Fibroblast of skin of right quadriceps (primary cell): ENCODE measurements around the gene CAMTA1.

Source experiments
- DNase-seq: peaks from one replicate; pipeline ENCODE4 v3.0.0-alpha.2; 2013

The CAMTA1 gene

DNA sequence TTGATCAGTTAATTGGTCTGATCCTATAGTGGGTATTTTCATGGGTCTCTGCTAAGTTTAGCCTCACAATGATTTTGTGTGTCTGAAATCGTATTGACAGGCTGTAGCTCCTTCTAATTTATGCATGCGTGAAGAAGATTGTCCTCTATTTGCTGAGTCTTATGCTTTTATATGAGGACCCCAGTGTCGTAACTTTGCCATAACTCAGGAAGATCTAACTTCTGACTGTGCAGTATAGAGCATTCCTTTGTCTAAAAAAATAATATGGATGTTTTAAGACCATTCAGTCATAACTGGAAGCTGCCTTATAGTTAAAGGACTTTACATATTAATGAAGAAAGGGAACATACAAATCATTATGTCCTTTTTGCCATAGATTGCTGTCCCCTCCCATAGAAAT is 73.3 kb downstream of the CAMTA1 start:
- DNase-seq, result peak; percentile 44

GRCh38 chr1:6859415-6860343 is 74.4 kb downstream of the CAMTA1 start:
- peak; percentile 98 for DNase-seq

- DNase-seq, result peak; percentile 37
These were observed 75.1 kb downstream of the CAMTA1 start for GRCh38 chr1:6860401-6860800.

GRCh38 chr1:6861075-6861724 is 75.9 kb downstream of the CAMTA1 start:
- no peak for DNase-seq

GRCh38 chr1:6862906-6863305 is 77.7 kb downstream of the CAMTA1 start:
- no peak for DNase-seq

GRCh38 chr1:6864166-6864565 is 78.9 kb downstream of the CAMTA1 start:
- no peak for DNase-seq

DNA sequence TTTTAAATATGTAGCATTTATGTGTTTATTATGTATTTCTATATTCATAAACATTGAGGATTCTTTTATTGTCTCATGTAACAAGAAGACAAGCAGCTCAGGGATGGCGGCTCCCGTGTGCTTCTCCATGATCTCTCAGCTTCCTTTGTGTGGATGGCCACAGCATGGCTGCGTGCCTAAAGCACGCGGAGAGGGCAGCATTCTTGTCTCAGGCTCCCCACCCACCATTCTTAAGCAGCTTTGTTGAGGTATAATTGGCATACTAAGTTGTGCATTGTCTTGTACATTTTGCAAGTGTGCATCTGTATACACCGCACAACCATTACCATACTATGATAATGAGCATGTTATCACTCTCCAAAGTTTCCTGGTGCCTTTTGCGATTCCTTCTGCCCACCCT is 81.6 kb downstream of the CAMTA1 start:
- DNase-seq, result no peak

- no peak for DNase-seq
These were observed 82.1 kb downstream of the CAMTA1 start for GRCh38 chr1:6867321-6867720.

DNA sequence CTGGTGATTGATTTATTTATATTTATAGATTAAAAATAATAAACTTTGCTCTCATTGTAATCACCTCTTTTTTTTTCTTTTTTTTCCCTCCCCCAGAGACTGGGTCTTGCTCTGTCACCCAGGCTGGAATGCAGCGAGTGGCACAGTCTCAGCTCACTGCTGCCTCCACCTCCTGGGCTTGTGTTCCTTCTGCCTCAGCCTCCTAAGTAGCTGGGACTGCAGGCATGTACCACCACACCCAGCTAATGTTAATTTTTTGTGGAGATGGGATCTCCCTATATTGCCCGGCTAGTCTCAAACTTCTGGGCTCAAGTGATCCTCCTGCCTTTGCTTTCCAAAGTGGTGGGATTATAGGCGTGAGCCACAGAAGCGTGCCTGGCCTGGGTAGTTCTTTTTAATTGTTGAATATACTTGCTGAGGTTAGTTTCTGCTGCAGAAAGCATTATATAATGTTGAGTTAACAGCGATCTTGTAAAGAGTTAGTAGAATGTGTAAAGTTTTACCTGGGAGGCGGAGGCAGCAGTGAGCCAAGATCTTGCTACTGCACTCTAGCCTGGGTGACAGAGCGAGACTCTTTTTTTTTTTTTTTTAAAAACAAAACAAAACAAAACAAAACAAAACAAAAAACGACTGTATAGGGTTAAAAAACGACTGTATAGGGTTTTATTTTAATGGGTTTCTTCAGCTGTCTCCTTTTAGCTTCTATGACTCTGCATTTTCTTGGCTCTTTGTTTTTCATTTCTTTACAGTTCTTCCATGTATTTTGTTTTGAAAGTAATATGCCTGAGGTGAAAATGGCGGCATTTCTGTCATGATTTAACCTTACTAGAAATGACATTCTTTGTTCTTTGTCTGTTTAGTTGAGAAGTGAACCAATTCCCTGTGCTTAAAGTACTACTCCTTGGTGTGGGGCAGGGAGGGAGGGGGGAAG is 82.7 kb downstream of the CAMTA1 start:
- DNase-seq, result no peak

GRCh38 chr1:6868660-6869380 is 83.6 kb downstream of the CAMTA1 start:
- DNase-seq, result no peak

GRCh38 chr1:6869545-6869944 is 84.3 kb downstream of the CAMTA1 start:
- DNase-seq, result no peak

- DNase-seq, result peak; percentile 41
These were observed 84.8 kb downstream of the CAMTA1 start for GRCh38 chr1:6870086-6870485.

DNA sequence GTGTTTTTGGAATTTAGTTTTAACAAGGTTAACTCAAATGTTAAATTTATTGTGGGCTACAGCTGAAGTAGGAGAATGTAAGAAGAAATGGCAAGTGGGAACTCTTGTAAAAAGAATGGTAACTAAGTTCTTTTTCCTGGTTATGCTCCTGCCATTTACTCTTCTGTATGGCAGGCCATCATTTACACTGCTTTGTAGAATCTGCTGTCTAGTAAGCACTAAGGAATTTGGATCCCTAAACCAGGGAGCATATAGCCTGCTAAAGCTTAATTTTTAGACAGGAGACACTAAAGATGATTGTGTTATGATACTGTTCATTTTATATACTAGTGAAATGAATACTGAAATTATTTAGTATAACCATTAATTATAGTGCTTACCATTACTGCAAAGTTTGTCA is 85.3 kb downstream of the CAMTA1 start:
- DNase-seq, result peak; percentile 57

GRCh38 chr1:6871300-6871972 is 86.2 kb downstream of the CAMTA1 start:
- DNase-seq, result no peak

DNA sequence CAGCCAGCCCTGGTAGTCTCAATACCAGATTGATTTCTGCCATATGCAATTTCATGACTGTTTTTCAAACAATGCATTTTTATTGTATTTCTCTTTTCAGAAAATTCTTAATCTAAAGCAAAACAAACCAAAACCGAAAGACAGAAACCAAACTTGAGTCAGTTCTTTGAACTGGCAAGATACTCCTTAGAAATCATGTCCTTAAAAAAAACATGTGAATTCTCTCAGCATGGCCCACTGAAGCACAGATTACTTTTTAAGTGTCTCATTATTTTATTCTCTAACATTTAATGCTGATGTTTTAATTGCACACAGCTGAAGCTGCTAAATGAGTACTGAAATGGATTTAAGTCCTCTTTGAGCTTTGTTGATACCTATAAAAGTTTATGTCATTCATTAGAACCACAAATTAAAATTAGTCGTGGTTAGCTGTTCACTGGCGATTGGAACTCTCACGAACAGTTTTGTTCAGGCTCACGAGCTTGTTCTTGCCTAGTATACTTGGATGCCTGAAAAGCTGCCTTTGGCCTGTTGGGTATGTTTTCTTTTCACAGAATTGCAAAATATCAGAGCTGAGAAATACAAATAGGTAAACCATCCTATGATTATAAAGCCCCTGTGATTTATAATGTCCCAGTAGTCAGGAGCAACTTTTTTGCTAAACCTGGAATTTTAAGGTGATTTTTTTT is 87.5 kb downstream of the CAMTA1 start:
- no peak for DNase-seq

GRCh38 chr1:6873298-6874015 is 88.2 kb downstream of the CAMTA1 start:
- no peak for DNase-seq

- DNase-seq, result no peak
These were observed 89.0 kb downstream of the CAMTA1 start for GRCh38 chr1:6874298-6874697.

GRCh38 chr1:6880951-6881690 is 95.9 kb downstream of the CAMTA1 start:
- DNase-seq, result no peak

DNA sequence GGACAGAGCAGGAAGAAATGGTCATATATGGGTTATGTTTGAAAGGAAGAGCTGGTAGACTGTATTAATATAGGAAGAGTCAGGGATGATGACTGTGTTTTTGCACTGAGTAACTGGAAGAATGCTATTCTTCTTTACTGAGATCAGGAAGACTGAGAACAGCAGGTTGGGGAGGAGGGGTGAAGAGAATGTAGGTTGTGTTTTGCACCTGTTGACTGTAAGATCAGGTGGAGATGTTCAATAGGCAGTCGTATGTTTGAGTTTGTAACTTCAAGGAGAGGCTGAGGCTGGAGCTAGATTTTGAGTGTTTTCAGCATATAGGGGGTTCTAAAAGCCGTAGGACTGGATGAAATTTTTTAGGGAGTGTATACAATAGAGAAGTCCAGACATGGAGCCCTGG is 97.2 kb downstream of the CAMTA1 start:
- DNase-seq, result no peak

DNA sequence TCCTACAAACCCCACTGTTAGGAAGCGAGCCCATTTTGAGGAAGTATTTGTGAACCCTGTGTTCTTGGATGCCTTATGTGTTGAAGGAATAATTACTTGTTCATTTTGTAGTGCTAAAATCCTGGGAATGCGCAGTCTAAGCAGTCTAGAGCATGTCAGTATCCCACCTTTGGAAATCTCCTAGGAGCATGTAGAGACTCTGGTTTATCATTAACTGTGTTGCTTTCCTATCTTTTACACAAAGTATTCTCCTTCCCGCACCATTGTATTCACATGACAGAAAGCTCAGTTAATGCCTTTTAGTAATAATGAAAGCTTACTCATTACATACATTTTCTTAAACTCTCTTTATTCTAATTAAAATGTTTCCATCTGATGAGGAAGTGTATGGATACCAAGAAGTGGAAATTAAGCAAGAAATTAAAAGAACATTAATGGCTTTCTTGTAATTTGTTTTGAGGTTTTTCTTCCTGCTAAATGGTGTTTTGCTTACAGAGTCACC is 99.4 kb downstream of the CAMTA1 start:
- DNase-seq, result no peak
